Measurements from ENCODE around the gene PDE1C.

The PDE1C gene

DNA sequence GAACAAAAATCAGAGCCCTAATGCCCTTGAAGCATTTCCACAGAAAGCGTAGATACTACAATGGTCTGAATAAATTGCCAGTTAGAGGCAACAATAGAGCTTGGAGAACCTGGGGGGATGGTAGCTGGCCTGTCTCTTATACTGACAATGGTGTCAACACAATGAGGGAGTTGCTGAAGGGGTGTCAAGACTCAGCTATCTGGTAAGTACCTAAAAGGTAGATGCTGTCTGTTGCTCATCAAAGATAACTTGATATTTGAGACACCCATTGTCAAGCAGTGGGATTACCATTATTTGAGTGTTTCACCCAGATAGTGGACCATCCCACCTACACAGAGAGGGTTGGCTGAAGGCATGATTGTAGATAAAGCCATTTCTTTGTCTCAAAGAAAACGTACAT is 72.8 kb downstream of the PDE1C start:
- TF ChIP-seq, protein P1, sequence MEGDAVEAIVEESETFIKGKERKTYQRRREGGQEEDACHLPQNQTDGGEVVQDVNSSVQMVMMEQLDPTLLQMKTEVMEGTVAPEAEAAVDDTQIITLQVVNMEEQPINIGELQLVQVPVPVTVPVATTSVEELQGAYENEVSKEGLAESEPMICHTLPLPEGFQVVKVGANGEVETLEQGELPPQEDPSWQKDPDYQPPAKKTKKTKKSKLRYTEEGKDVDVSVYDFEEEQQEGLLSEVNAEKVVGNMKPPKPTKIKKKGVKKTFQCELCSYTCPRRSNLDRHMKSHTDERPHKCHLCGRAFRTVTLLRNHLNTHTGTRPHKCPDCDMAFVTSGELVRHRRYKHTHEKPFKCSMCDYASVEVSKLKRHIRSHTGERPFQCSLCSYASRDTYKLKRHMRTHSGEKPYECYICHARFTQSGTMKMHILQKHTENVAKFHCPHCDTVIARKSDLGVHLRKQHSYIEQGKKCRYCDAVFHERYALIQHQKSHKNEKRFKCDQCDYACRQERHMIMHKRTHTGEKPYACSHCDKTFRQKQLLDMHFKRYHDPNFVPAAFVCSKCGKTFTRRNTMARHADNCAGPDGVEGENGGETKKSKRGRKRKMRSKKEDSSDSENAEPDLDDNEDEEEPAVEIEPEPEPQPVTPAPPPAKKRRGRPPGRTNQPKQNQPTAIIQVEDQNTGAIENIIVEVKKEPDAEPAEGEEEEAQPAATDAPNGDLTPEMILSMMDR (IDR thresholded peaks at IDR 0.05; ENCODE audit: low read depth, low read length): no peak
- no peak overlapping the region for H3K4me3 ChIP-seq (ENCODE audit: low read depth, low read length)

DNA sequence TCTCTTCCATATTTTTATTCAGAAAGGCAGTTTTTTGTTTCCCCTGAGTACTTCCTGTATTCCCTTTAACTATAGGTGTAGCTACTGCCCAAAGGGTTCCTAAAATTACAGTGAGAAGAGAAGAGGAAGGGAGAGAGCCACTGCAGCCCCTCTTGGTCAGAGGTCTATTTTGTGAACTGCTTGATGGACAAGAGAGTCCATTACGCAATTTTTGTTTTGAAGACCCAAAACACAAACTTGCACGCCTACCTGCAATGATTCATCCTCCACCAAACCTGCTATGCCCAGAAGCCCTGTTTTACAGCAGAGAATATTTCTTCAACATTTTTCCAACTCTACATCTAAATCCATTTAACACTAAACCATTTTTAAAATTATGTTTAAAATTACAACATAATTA is 75.1 kb downstream of the PDE1C start:
- H3K4me3 ChIP-seq (ENCODE audit: low read depth, low read length): no peak overlapping the region
- TF ChIP-seq, protein P1 (IDR thresholded peaks at IDR 0.05; ENCODE audit: low read depth, low read length): no peak

DNA sequence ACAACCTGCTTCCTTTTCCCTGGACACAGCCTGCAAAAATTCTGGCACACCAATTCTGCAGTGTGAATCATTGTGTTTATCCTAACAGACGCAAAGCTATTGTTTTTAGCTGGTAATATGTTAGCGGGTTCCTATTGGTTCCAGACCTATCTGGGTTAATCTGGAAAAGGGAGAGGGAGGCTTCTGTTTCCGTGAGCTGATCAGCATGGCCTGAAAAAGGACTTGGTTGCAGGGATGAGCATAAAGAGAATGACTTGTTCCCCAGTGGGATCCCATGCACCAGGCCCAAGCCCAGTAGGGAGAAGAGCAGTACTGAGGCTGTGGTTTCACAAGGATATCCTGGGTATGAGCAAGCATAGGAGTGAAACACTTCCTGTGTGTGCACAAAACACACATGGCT is 78.4 kb downstream of the PDE1C start:
- TF ChIP-seq, protein P1 (IDR thresholded peaks at IDR 0.05; ENCODE audit: low read depth, low read length): no peak
- H3K4me3 ChIP-seq (ENCODE audit: low read depth, low read length): no peak overlapping the region

DNA sequence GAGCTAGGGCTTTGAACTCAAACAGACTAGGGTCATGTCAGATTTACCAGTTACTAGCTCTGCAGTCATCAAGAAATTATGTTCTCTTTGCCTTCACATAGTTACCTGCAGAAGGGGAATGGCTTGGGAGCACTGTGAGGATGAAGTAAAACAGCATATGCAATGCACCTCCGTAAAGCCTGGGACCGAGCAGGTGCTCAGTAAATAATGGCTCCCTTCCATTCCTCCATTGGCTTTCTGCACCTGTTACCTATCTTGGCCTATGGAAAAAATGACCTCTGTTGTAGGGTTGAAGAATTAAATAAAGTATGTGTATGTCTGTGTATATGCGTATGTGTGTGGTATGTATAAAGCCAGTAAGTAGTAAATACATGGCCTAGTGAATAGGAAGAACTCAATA is 78.8 kb downstream of the PDE1C start:
- TF ChIP-seq, protein P1 (IDR thresholded peaks at IDR 0.05; ENCODE audit: low read depth, low read length): no peak
- H3K4me3 ChIP-seq (ENCODE audit: low read depth, low read length): no peak overlapping the region

DNA sequence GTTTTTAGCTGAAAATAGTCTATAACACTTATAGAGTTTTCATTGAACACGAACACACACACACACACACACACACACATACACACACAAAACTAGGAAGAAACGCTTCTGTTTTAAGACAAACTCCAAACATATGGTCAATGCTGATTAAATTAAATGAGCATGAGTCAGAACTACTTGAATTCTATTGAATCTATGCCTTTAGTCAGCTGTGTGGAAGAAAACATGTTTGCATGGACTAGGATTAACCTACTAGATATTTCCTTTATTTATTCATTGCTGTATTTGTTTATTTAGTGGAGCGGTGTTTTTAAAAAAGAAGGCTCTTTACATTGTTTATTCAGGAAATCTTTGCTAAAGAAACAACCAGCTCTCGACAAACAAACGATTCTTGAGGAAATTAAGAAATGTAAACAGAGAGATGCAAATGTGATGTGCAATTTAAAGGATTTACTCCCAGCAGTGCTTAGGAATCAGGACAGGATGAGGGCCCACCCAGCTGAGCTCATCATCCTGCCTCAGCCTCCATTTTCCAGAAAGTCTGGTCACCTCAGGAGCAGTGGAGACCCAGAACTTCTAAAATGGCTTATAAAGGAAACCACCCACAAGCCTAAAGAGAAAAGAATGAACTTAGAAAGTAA is 83.2 kb downstream of the PDE1C start:
- TF ChIP-seq, protein P1 (IDR thresholded peaks at IDR 0.05; ENCODE audit: low read depth, low read length): no peak
- H3K4me3 ChIP-seq (ENCODE audit: low read depth, low read length): no peak overlapping the region

DNA sequence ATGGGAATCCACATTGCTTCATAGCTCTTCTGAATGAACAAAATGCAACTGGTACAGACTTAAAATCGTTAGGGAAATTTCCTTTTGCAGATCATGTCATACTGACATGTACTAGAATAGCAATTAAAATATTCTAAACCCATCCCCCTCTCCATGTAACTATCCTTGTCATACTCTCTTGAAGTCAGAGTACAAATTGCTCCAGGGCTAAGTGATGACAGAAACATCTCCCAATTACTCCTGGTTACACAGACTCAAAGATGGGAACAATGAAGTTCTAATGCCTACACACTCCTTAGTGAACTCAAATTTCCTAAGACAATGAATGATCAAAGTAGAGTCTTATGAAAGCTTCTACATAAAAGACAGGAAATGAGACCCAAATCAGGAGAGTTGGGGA is 87.2 kb downstream of the PDE1C start:
- TF ChIP-seq, protein P1 (IDR thresholded peaks at IDR 0.05; ENCODE audit: low read depth, low read length): no peak
- no peak overlapping the region for H3K4me3 ChIP-seq (ENCODE audit: low read depth, low read length)

DNA sequence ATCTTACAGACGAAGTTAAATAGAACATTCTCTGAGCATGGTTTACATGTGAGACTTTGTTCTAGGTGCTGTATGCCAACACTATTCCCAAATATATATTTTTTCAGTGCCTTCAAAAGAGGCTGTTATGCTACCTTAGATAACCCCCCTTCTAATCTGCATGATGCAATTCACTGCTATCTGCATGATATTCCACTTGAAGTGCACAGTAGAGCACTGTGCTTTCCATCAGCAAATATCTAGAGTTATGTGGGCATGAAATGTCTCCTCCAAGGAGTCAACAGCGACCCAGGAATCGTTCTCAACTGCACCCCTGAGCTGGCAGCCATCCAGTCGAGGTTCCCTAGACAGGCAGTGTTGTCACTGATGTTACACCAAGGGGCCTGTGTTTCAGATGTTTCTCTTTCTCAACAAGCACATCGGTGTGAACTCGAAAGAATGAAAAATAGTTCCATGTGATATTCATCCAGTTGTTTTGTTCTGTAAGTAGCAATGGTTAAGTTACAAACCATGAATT is 88.3 kb downstream of the PDE1C start:
- TF ChIP-seq, protein P1 (IDR thresholded peaks at IDR 0.05; ENCODE audit: low read depth, low read length): no peak
- no peak overlapping the region for H3K4me3 ChIP-seq (ENCODE audit: low read depth, low read length)
